GM23338 (cell line): Measurements from ENCODE around the gene HLA-DPB1. TPM values are rescaled to one million over a fixed set of nuclear protein-coding genes. Genes with fewer than 3 reads are reported as not detected.

Source experiments
- ATAC-seq: fragments of 200-7000 bp; cut with Tn5 transposase; 3 replicates; pipeline ENCODE4 v1.9.1; 2020
- DNase-seq: peaks from one replicate; pipeline ENCODE4 v3.0.0-alpha.2; 2015; ENCODE audit warnings: low spot score
- H2AFZ ChIP-seq: fragments of 200-600 bp; sonication (generic); 2 replicates; pipeline ENCODE4 v1.8.0; 2016; ENCODE audit warnings: antibody characterized with exemption, mild to moderate bottlenecking, moderate library complexity
- H3F3A ChIP-seq: fragments of 200-600 bp; sonication (generic); replicated peaks from 2 replicates; pipeline ENCODE4 v1.8.0; 2017; ENCODE audit warnings: antibody characterized with exemption, mixed run types, low read depth
- H3K27ac ChIP-seq: fragments of 200-600 bp; sonication (generic); 2 replicates; pipeline ENCODE4 v1.6.1; 2016; ENCODE audit warnings: low read depth
- H3K27me3 ChIP-seq: fragments of 200-600 bp; sonication (generic); 2 replicates; pipeline ENCODE4 v1.8.0; 2016; ENCODE audit warnings: mild to moderate bottlenecking, mixed run types, moderate library complexity; ENCODE audit not compliant: insufficient read depth
- H3K36me3 ChIP-seq: fragments of 200-600 bp; sonication (generic); 2 replicates; pipeline ENCODE4 v1.8.0; 2016; ENCODE audit warnings: mild to moderate bottlenecking; ENCODE audit not compliant: insufficient read depth
- H3K4me1 ChIP-seq: fragments of 200-600 bp; sonication (generic); 2 replicates; pipeline ENCODE4 v1.8.0; 2016; ENCODE audit warnings: mild to moderate bottlenecking, moderate library complexity; ENCODE audit not compliant: insufficient read depth
- H3K4me2 ChIP-seq: fragments of 200-600 bp; sonication (generic); 2 replicates; pipeline ENCODE4 v1.7.1; 2017; ENCODE audit warnings: mixed run types
- H3K4me3 ChIP-seq: fragments of 200-600 bp; sonication (generic); 2 replicates; pipeline ENCODE4 v1.6.1; 2016; ENCODE audit warnings: mixed run types
- H3K79me2 ChIP-seq: fragments of 200-600 bp; sonication (generic); replicated peaks from 2 replicates; pipeline ENCODE4 v1.8.0; 2017; ENCODE audit warnings: mild to moderate bottlenecking; ENCODE audit not compliant: insufficient read depth
- H3K9me2 ChIP-seq: fragments of 200-600 bp; sonication (generic); 2 replicates; pipeline ENCODE4 v1.8.0; 2017; ENCODE audit not compliant: insufficient read depth
- H4K20me1 ChIP-seq: fragments of 200-600 bp; sonication (generic); replicated peaks from 2 replicates; pipeline ENCODE4 v1.8.0; 2017; ENCODE audit warnings: mild to moderate bottlenecking; ENCODE audit not compliant: insufficient read depth
- H3K27ac Mint-ChIP-seq: 2 replicates; pipeline ENCODE4 v1.8.0; 2020; ENCODE audit warnings: inconsistent platforms, mild to moderate bottlenecking, moderate library complexity, mixed read lengths
- H3K27me3 Mint-ChIP-seq: 3 replicates; pipeline ENCODE4 v1.8.0; 2022; ENCODE audit warnings: low read depth, mild to moderate bottlenecking, moderate library complexity, mixed read lengths, inconsistent platforms; ENCODE audit not compliant: insufficient read depth, poor library complexity
- H3K36me3 Mint-ChIP-seq: 3 replicates; pipeline ENCODE4 v1.8.0; 2021; ENCODE audit warnings: low read depth, mild to moderate bottlenecking, inconsistent platforms, moderate library complexity, mixed read lengths
- H3K4me1 Mint-ChIP-seq: 3 replicates; pipeline ENCODE4 v1.8.0; 2020; ENCODE audit warnings: mild to moderate bottlenecking, inconsistent platforms, mixed read lengths
- H3K4me3 Mint-ChIP-seq: 3 replicates; pipeline ENCODE4 v1.8.0; 2021; ENCODE audit warnings: moderate library complexity, mild to moderate bottlenecking, inconsistent platforms, mixed read lengths
- H3K9me3 Mint-ChIP-seq: 3 replicates; pipeline ENCODE4 v1.8.0; 2020; ENCODE audit warnings: moderate library complexity, mild to moderate bottlenecking, inconsistent platforms, mixed read lengths
- CREB1 ChIP-seq: fragments of 250-450 bp; sonication (Bioruptor Pico); IDR thresholded peaks from 2 replicates; pipeline ENCODE4 v1.5.0; 2020; ENCODE audit warnings: low read depth, mild to moderate bottlenecking, moderate library complexity
- CTCF ChIP-seq, 2 experiments: fragments of 200-600 bp in 1 of 2; sonication (generic) in 1 of 2; conservative IDR thresholded peaks; 2 replicates each; pipeline versions ENCODE4 v1.5.1 to v1.6.1; 2016 to 2017; ENCODE audit warnings: antibody characterized with exemption in 2 of 2, low read depth in 2 of 2, mild to moderate bottlenecking in 2 of 2, moderate library complexity in 1 of 2
- ETS1 ChIP-seq: IDR thresholded peaks from 2 replicates; pipeline ENCODE4 v1.6.1; 2016; ENCODE audit warnings: antibody characterized with exemption
- EZH2 ChIP-seq: fragments of 200-600 bp; sonication (generic); IDR thresholded peaks from one replicate; pipeline ENCODE4 v1.8.0; 2017; ENCODE audit warnings: antibody characterized with exemption, mild to moderate bottlenecking, low read depth; ENCODE audit not compliant: unreplicated experiment
- EZH2phosphoT487 ChIP-seq: fragments of 200-600 bp; sonication (generic); IDR thresholded peaks from one replicate; pipeline ENCODE4 v1.8.1; 2018; ENCODE audit warnings: antibody characterized with exemption; ENCODE audit not compliant: unreplicated experiment
- JUNB ChIP-seq: IDR thresholded peaks from one replicate; pipeline ENCODE4 v1.6.1; 2016; ENCODE audit warnings: antibody characterized with exemption; ENCODE audit not compliant: unreplicated experiment
- NANOG ChIP-seq: IDR thresholded peaks from 2 replicates; pipeline ENCODE4 v1.6.1; 2016; ENCODE audit warnings: antibody characterized with exemption, borderline replicate concordance
- POLR2AphosphoS5 ChIP-seq: IDR thresholded peaks from 2 replicates; pipeline ENCODE4 v1.6.1; 2016; ENCODE audit warnings: antibody characterized with exemption, low read depth
- REST ChIP-seq: IDR thresholded peaks from one replicate; pipeline ENCODE4 v1.6.1; 2018; ENCODE audit warnings: antibody characterized with exemption; ENCODE audit not compliant: unreplicated experiment
- ZNF114 ChIP-seq: fragments of 250-450 bp; sonication (Bioruptor Pico); IDR thresholded peaks from 2 replicates; pipeline ENCODE4 v1.5.0; 2020; ENCODE audit warnings: mild to moderate bottlenecking, moderate library complexity
- ZNF331 ChIP-seq: fragments of 250-450 bp; sonication (Bioruptor Pico); IDR thresholded peaks from 2 replicates; pipeline ENCODE4 v1.5.0; 2020; ENCODE audit warnings: low read depth, mild to moderate bottlenecking, moderate library complexity
- polyA plus RNA-seq: library from polyadenylated mRNA; unstranded; fragments of >200 nt; fragmentation: Nextera tagmentation; extraction: Ambion mirVana; gene quantifications from 2 replicates; pipeline ENCODE4 v1.2.1, GENCODE V29; 2016
- total RNA-seq: library from RNA; depleted of rRNA; stranded (reverse); fragments of >200 nt; shearing (Covaris generic); gene quantifications from 2 replicates; pipeline ENCODE4 v1.2.3, GENCODE V29; 2014

The HLA-DPB1 gene
- total and polyA plus RNA-seq, 2 experiments from 2014 or later: 22.0 to 37.6 TPM

DNA sequence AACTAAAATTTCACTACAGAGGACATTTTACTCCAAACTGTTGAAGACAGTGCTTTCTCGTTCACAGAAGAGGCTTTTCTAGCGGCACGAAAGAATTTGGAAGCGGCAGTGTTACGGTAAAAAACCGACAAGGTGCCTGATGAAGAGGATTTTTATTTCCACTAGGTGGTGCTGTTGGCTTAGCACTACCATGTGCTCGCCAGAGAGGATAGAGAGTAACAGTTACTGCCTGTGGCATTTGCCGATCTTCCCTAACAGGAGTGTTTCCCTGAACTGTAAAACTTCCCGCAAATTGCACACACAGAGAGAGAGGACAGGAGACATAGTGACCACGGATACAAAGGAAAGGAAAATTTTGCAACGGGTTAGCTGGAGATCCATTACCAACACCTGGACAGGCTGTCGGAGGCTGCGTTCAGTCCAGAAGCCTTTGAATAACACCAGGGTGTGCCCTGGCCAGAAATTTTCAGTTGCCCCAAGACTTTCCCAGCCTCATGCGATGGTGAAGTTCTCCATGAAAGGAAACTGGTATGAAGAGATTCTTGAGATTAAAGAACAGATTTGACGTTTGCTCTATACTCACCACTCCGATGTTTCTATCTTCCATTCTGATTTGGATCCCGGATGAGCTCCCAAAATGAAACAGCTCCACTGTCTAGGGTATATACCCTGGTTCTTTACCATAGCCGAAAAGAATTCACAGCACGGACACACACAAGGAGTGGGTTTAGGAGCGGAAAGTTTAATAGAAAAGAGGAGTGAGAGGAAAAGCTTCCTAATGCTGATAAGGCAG lies 48.1 kb downstream of the HLA-DPB1 start:
- Histone ChIP-seq H3K9me2 (no peaks in the 10 kb centered on the region), H3K4me2 (no peak overlapping the region), H3K36me3 (peaks cover 26% of the 10 kb centered on the region), H3K4me1 (peaks cover 41% of the 10 kb centered on the region), H4K20me1 (peaks cover 18% of the 10 kb centered on the region), H3K27ac (peak overlapping the region; percentile 55; the same call in 1 of the 2 replicates), H3K27me3 (no peaks in the 10 kb centered on the region), H3F3A (0 out of 2 replicates have a peak, but pooled peaks cover 8% of the 10 kb centered on the region), H2AFZ (no peak overlapping the region), H3K79me2 (peaks cover 90% of the 10 kb centered on the region), H3K4me3 (peak overlapping the region; percentile 4; the same call in 1 of the 2 replicates)
- DNase-seq (peak; percentile 89), ATAC-seq (peak; percentile 44)
- Mint-ChIP-seq H3K4me1 (peaks cover 43% of the 10 kb centered on the region), H3K9me3 (peaks cover 47% of the 10 kb centered on the region), H3K36me3 (peaks cover 86% of the 10 kb centered on the region), H3K4me3 (peak overlapping the region; percentile 0; the same call in 2 of the 3 replicates), H3K27ac (no peak overlapping the region), H3K27me3 (peaks cover 18% of the 10 kb centered on the region)
- TF ChIP-seq CTCF (conservative IDR thresholded peaks at IDR 0.05; ENCODE audit: low read depth in 2 of 2) (peak; percentile 75), ETS1 (no peak)

DNA sequence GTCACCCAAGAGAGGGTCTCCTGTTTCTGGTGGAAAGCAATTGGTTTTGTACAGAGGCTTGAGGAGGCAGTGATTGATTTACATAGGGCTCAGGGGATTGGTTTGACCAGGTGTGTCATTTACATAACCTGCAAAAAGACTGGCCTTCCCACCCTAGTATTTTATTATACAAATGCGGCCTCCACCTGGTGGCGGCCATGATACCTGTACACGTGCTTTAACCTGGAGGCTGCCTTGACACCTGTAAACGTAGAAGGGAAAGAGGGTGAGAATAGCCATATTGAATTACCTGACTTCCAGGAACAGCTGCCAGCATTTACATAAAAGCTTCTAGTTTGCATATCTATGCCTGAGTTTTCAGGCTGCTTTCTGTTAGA lies 48.7 kb downstream of the HLA-DPB1 start:
- no peaks in the 10 kb centered on the region for H3K9me2 ChIP-seq
- H3K4me1 Mint-ChIP-seq: peaks cover 37% of the 10 kb centered on the region
- no peak overlapping the region for H3K27ac Mint-ChIP-seq
- H2AFZ ChIP-seq: no peak overlapping the region
- H3K4me2 ChIP-seq: peak overlapping the region; percentile 59
- peaks cover 36% of the 10 kb centered on the region for H3K4me1 ChIP-seq
- DNase-seq (peak; percentile 43), ATAC-seq (no peak; the same call in 2 of the 3 replicates)
- H3K27ac ChIP-seq: peak overlapping the region; percentile 85
- no peaks in the 10 kb centered on the region for H3K27me3 ChIP-seq
- H3K9me3 Mint-ChIP-seq: peaks cover 47% of the 10 kb centered on the region
- peaks cover 18% of the 10 kb centered on the region for H4K20me1 ChIP-seq
- H3K36me3 ChIP-seq: peaks cover 32% of the 10 kb centered on the region
- H3K36me3 Mint-ChIP-seq: peaks cover 86% of the 10 kb centered on the region
- H3K4me3 ChIP-seq: peak overlapping the region; percentile 19; the same call in 1 of the 2 replicates
- no peak overlapping the region for H3K4me3 Mint-ChIP-seq
- peaks cover 18% of the 10 kb centered on the region for H3K27me3 Mint-ChIP-seq
- peaks cover 85% of the 10 kb centered on the region for H3K79me2 ChIP-seq
- H3F3A ChIP-seq: 0 out of 2 replicates have a peak, but pooled peaks cover 8% of the 10 kb centered on the region
- TF ChIP-seq ZNF331 (CRISPR knock-in tag) (no peak), ZNF114 (CRISPR knock-in tag) (no peak), CREB1 (CRISPR knock-in tag) (no peak), JUNB (no peak), EZH2phosphoT487 (no peak), POLR2AphosphoS5 (no peak), NANOG (no peak), EZH2 (no peak), ETS1 (no peak), REST (no peak)
